HG02642 (cell line): ENCODE measurements around the gene TRAPPC12.
A peak's percentile ranks its signal among the peaks of the same experiment; 100 is the strongest.
"Not testable (repeated sequence)": the region's sequence is repeated elsewhere in the genome, so short reads cannot be mapped to it uniquely, and the experiment has no call there.

Source experiments
- ATAC-seq: cut with Tn5 transposase; IDR thresholded peaks from one replicate; pipeline ENCODE4 v1.9.1; 2021; ENCODE audit warnings: mild to moderate bottlenecking; ENCODE audit not compliant: unreplicated experiment, poor library complexity

Gene TRAPPC12

GRCh38 chr2:3368261-3368722 is 11.2 kb upstream of the TRAPPC12 start:
- no peak for ATAC-seq

DNA sequence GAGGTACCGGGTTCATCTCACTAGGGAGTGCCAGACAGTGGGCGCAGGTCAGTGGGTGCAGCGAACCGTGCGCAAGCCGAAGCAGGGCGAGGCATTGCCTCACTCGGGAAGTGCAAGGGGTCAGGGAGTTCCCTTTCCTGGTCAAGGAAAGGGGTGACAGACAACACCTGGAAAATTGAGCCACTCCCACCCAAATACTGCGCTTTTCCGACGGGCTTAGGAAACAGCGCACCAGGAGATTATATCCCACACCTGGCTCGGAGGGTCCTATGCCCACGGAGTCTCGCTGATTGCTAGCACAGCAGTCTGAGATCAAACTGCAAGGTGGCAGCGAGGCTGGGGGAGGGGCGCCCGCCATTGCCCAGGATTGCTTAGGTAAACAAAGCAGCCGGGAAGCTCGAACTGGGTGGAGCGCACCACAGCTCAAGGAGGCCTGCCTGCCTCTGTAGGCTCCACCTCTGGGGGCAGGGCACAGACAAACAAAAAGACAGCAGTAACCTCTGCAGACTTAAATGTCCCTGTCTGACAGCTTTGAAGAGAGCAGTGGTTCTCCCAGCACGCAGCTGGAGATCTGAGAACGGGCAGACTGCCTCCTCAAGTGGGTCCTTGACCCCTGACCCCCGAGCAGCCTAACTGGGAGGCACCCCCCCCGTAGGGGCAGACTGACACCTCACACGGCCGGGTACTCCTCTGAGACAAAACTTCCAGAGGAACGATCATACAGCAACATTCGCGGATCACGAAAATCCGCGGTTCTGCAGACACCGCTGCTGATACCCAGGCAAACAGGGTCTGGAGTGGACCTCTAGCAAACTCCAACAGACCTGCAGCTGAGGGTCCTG is 9.9 kb upstream of the TRAPPC12 start:
- ATAC-seq, result not testable (repeated sequence)

GRCh38 chr2:3376821-3377220 is 2.7 kb upstream of the TRAPPC12 start:
- no peak for ATAC-seq

DNA sequence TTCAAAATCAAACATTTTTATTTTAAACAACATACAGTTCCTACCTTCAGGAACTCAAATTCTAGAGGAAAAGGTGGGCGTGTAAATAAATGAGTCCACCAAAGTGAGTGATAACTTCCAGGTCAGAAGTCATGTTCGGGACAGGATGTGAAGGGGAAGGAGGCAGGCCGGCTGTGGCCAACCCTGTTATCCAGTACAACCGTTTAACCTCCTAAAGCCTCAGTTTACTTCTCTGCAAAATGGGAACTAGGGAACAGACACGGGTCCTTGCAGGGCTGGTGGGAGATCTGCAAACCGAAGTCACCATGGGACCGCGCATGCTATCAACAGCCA is 2.2 kb upstream of the TRAPPC12 start:
- peak; percentile 11 for ATAC-seq

GRCh38 chr2:3377612-3378432 is 1.7 kb upstream of the TRAPPC12 start, which contains the start of gene EIPR1:
Gene EIPR1 (minus strand): TSS chr2:3377818. CDS start chr2:3377689, 129 bp downstream.
- ATAC-seq, result peak; percentile 88

GRCh38 chr2:3379339-3379646 is 201 bp upstream of the TRAPPC12 start:
- ATAC-seq, result no peak

DNA sequence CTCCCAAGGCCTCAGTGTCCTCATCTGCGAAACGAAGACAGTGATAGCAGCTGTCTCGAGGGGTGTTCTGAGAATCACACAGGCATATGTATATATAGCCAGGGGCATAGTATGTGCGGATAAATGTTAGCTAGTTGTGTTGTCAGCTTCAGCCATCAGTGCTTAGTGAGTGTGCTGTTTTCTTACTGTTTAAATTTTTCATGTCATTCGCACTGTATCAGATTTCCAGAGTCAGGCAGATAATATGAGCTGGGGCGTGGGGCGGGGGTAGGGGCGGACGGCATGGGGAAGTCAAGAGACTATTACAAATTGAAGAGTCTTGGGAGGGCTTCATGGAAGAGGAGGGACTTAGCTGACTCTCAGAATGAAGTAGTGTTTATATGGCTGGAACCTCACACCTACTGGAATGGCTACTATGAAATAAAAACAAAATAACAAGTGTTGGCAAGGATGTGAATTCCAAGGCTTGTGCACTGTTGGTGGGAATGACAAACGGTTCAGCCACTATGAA is 7.0 kb downstream of the TRAPPC12 start:
- no peak for ATAC-seq

- ATAC-seq, result no peak
These were observed 7.5 kb downstream of the TRAPPC12 start for GRCh38 chr2:3387011-3387410.

- no peak for ATAC-seq
These were observed 8.3 kb downstream of the TRAPPC12 start for GRCh38 chr2:3387644-3388411.

DNA sequence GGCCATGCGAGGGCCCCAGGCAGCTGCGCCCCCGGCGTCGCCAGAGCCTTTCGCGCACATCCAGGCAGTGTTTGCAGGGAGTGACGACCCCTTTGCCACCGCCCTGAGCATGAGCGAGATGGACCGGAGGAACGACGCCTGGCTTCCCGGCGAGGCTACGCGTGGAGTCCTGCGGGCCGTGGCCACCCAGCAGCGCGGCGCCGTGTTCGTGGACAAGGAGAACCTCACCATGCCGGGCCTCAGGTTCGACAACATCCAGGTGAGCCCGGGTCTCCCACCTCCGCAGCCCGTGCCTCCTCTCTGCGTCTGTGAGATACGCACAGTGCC is 8.9 kb downstream of the TRAPPC12 start:
- ATAC-seq, result no peak

DNA sequence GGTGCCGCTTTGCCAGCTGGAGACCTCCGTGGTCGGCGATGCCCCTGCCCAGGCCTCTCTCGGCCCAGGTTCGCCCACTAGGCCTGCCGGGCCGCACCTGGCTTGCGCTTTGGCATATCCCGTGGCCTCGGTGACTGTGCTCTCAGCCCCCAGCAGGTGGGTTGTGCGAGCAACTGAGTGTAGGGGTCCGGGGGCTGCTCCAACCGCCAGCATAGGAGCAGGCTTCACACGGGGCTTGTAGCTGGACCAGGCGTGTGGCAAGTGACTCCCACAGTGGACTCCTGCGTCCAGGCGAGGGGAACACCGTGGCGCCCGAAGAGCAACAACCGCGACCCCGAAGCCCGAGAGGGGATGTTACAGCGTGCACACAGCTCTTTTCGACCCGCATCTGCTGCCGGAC is 9.7 kb downstream of the TRAPPC12 start:
- no peak for ATAC-seq

GRCh38 chr2:3390041-3390440 is 10.5 kb downstream of the TRAPPC12 start:
- ATAC-seq, result no peak

GRCh38 chr2:3392216-3392615 is 12.7 kb downstream of the TRAPPC12 start:
- no peak for ATAC-seq

GRCh38 chr2:3396920-3397559 is 17.5 kb downstream of the TRAPPC12 start:
- peak; percentile 67 for ATAC-seq

- no peak for ATAC-seq
These were observed 19.4 kb downstream of the TRAPPC12 start for GRCh38 chr2:3398857-3399256.

DNA sequence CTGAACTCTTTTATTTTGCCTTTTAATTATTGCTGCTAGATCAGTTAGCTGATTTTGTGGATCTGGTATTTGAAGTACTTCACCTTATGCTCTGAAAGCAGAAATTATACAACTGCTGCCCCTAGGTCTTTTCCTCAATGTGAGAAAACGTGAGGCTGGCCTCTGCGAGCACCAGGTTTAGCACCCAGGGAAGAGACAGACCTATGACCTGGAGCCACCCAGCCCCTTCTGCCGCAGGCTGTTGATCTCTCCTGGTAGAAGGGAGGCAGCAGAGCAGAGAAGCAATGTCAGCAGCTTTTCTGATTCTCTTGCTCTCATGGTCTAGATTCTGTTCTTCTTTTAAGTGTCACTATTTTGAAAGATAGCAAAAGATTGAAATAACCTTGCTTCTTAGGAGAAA is 19.9 kb downstream of the TRAPPC12 start:
- no peak for ATAC-seq

- no peak for ATAC-seq
These were observed 20.3 kb downstream of the TRAPPC12 start for GRCh38 chr2:3399829-3400228.

DNA sequence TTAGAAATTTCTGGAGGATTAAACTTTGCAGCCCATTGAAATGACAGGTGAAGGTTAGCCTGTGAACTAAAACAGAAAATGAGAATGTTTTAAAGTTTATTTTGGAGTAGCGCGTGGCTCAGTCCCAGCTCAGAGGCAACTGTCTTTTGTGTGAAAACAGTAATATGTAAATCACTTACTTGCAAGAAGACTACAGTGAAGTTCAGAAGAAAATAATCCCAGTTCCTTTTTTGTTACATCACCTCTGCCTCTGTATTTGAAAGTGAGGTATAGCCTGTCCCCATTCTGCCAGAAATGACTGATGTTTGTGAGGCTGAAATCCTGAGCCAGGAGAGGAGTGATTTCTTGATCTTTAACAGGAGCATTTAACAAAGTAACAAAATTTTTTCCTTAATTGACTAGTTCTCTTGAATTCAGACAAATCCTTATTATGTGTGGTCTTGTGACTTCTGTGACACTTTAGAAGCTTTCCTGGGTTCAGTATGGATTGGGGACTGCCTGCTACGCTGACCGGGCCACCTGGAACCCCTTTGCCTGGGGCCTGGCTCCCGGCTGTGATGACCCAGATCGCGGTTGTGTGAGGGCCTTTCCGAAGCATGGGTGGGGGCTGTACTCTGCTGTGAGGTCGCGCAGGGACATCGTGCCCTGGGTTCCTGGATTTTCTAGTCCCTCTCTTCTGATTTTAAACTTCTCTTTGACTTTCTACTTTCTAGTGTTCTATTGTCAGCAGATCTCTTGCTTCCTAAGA is 24.3 kb downstream of the TRAPPC12 start:
- peak; percentile 98 for ATAC-seq

- ATAC-seq, result no peak
These were observed 24.9 kb downstream of the TRAPPC12 start for GRCh38 chr2:3404349-3404894.
